Thymus (tissue), 11 donors: Measurements from ENCODE around the gene TSGA10IP. TPM values are rescaled to one million over a fixed set of nuclear protein-coding genes. Genes with fewer than 3 reads are reported as not detected.

Experiments used
- DNase-seq, 9 donors: peaks; one replicate each; pipeline ENCODE4 v3.0.0-alpha.2; 2013; ENCODE audit warnings: low spot score in 9 of 9, low read depth in 6 of 9, missing footprints in 1 of 9
- H3K27ac ChIP-seq, 2 donors: one replicate each; pipeline ENCODE4 v1.5.1; 2013; ENCODE audit warnings: control low read depth in 1 of 2, low read depth in 1 of 2, low read length in 1 of 2, mild to moderate bottlenecking in 1 of 2, moderate library complexity in 1 of 2
- H3K27me3 ChIP-seq, 2 donors: one replicate each; pipeline ENCODE4 v1.5.1; 2013; ENCODE audit warnings: low read length in 1 of 2; ENCODE audit not compliant: control insufficient read depth in 2 of 2, insufficient read depth in 1 of 2
- H3K36me3 ChIP-seq, 2 donors: one replicate each; pipeline ENCODE4 v1.5.1; 2013; ENCODE audit warnings: low read length in 1 of 2, mild to moderate bottlenecking in 1 of 2, moderate library complexity in 1 of 2; ENCODE audit not compliant: control insufficient read depth in 2 of 2, insufficient read depth in 2 of 2
- H3K4me1 ChIP-seq, 2 donors: one replicate each; pipeline ENCODE4 v1.5.1; 2013; ENCODE audit warnings: low read length in 2 of 2; ENCODE audit not compliant: control insufficient read depth in 2 of 2, insufficient read depth in 2 of 2
- H3K4me3 ChIP-seq, 2 donors: one replicate each; pipeline ENCODE4 v1.5.1; 2013; ENCODE audit warnings: low read length in 2 of 2, control low read depth in 1 of 2, mild to moderate bottlenecking in 1 of 2
- H3K9me3 ChIP-seq, 2 donors: one replicate each; pipeline ENCODE4 v1.5.1; 2013; ENCODE audit warnings: low read length in 1 of 2, mild to moderate bottlenecking in 1 of 2; ENCODE audit not compliant: control insufficient read depth in 2 of 2, insufficient read depth in 1 of 2
- WGBS: extraction: QIAGEN DNeasy Blood & Tissue Kit; methylation state at CpG from one replicate; pipeline ENCODE4 v1.1.7; 2013; 5-methylcytosine and 5-hydroxymethylcytosine counted together
- polyA plus RNA-seq: library from polyadenylated mRNA; stranded (reverse); fragments of 200-250 nt; gene quantifications from one replicate; pipeline ENCODE4 v1.2.3, GENCODE V29; 2013
- total RNA-seq: library from RNA; stranded (reverse); fragments of 120-200 nt; gene quantifications from one replicate; pipeline ENCODE4 v1.2.4, GENCODE V29; 2013
- donor health status: healthy.

Gene TSGA10IP
- total and polyA plus RNA-seq, 2 donors, result 0.05 to 0.09 TPM

GRCh38 chr11:65916391-65916790, 28.9 kb upstream of the TSGA10IP start:
- H3K4me3 ChIP-seq, result no peak overlapping the region
- H3K27ac ChIP-seq, result no peak overlapping the region
- peaks cover 6 to 18% of the 10 kb centered on the region in 2 donors for H3K36me3 ChIP-seq
- H3K27me3 ChIP-seq, result no peaks in the 10 kb centered on the region
- DNase-seq, result no peak
- 93% methylated on average over 7 of the region's 7 CpGs for WGBS
- H3K9me3 ChIP-seq, result no peaks in the 10 kb centered on the region
- H3K4me1 ChIP-seq, result peaks cover 28 to 44% of the 10 kb centered on the region in 2 donors

DNA sequence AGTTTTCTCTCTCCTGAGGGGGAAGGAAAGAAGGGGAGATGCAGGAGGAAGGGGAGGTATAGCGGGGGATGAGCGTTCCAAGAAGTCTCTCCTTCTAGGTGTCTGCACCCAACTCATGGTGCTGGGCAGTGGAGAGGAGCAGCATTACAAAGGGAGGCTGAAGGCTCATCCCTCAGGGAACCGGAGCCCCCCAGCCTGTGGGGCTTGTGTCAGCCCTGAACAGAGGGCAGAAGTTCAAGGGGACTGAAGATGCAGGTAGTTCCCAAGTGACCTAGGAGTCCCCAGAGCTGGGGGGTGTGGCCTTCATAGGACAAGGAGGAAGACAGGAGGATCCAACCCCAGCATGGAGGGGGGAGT, 28.2 kb upstream of the TSGA10IP start:
- no peak overlapping the region for H3K27ac ChIP-seq
- no peak overlapping the region for H3K4me3 ChIP-seq
- 97% methylated on average over 3 of the region's 3 CpGs for WGBS
- H3K9me3 ChIP-seq, result no peaks in the 10 kb centered on the region
- DNase-seq, result no peak
- peaks cover 28 to 40% of the 10 kb centered on the region in 2 donors for H3K4me1 ChIP-seq
- peaks cover 9 to 22% of the 10 kb centered on the region in 2 donors for H3K36me3 ChIP-seq
- no peaks in the 10 kb centered on the region for H3K27me3 ChIP-seq

DNA sequence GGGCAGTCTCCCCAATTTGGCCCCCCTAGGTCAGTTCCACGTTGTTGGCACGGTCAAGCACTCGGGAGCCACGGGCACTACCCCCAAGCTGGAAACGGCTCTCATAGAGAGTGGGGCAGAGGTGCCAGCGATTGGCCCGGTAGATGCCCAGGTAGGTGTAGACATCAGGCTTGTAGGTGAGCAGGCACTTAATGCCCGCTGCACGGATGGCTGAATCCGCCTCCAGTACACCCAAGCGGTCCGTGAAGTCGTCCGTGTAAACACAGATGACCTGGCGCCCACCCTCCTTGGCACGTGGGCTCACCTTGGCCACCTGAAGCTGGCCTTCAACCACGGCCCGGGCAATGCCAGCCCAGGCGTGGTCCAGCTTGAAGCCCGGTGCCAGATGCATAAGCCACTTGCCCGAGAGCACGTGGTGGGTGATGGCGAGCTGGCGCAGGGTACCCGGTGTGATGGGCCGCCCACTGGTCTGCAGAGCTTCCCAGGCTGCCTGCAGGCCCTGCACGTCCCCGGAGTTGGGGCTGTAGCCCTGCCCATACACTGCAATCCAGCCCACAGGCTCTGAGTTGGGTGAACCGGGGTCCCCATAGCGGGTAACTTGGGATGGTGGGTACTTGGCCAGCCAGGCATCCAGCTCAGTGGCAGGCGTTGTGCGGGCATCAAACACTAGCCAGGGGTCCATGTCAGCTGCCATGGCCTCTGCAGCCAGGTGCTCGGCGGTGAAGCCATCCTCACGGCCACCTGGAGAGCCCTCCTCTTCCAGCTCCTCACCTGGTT, 27.7 kb upstream of the TSGA10IP start:
- Histone ChIP-seq H3K36me3 (peaks cover 15 to 28% of the 10 kb centered on the region in 2 donors), H3K9me3 (no peaks in the 10 kb centered on the region), H3K4me1 (peaks cover 28 to 36% of the 10 kb centered on the region in 2 donors), H3K4me3 (peak overlapping the region; percentile 88 to 89), H3K27ac (no peak overlapping the region), H3K27me3 (no peaks in the 10 kb centered on the region)
- no peak for DNase-seq
- WGBS, result 95% methylated on average over 35 of the region's 35 CpGs

DNA sequence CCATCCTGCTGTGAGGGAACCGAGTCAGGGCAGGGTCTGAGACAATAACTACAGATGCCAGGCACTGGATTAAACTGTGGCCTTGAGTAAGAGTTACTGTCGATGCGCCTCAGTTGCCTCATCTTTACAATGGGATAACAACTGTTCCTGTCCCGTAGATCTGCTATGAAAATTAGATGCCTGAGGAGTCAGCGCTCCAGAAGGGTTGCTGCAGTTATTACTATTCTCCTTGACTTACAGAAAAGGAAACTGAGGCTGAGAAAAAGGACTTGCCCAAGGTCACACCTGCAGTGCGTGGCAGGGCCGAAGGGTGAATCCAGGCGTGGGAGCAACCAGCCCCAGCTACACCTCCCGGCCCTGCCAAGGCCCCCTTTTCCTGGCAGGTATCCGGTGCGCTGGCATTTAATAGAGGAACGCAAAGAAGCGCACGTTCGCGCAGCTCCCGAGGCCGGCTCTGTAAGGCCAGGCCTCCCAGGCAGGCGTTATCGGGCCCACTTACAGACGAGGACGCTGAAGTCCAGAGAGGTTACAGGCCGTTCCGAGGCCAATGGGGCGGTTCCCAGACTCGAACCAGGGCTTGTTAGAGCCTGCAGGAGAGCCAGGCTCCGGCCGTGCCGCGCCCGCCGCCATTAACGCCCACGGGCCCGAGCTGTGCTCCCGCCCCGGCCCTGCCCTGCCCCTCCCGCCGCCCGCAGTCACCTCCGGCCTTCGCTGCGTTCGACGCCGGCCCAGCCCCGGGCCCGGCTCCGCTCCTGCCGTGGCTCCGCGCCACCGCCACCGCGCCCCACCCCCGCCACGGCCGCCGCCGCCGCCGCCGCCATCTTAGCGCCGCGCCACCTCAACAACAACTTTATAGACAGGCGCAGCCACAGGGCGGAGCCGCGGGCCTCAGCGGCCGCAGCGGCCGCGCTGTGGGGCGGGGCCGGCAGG, 26.8 kb upstream of the TSGA10IP start, which contains the start of gene C11orf68:
Gene C11orf68, minus strand, starts transcription at position 852 of the 930 bp plus-strand sequence. Its CDS starts 31 bp downstream, at position 821.
- H3K27me3 ChIP-seq, result no peaks in the 10 kb centered on the region
- peaks cover 19 to 37% of the 10 kb centered on the region in 2 donors for H3K36me3 ChIP-seq
- WGBS, result 5% methylated on average over 77 of the region's 77 CpGs
- peak within 1 kb of the TSS; percentile 73 to 93 for H3K27ac ChIP-seq
- no peaks in the 10 kb centered on the region for H3K9me3 ChIP-seq
- peak within 1 kb of the TSS; percentile 88 to 89 for H3K4me3 ChIP-seq
- peak in 2 of 9 donors; percentile 36 to 65 for DNase-seq
- H3K4me1 ChIP-seq, result peaks cover 28 to 36% of the 10 kb centered on the region in 2 donors

DNA sequence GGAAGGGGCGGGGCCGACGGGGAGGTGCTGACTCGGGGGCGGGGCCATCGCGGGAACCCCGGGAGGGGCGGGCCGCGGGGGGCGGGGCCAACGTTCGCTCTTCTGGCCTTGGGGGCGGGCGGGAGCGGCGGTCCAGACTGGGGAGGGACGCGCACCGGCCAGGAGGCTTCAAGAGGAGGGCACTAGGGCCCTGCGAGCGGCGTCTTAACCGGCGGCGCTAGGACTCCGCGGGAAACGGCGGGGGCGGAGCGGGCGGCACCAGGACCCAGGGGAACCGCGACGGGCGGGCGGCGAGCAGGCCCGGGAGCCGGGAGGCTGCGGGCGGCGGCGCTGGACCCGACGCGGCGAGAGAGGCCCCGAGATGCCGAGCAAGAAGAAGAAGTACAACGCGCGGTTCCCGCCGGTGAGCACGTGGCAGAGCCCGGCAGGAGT, 26.1 kb upstream of the TSGA10IP start, which contains the start of gene DRAP1:
Gene DRAP1, plus strand, starts transcription at position 286 of the 432 bp plus-strand sequence. Its CDS starts 76 bp downstream, at position 362.
- Histone ChIP-seq H3K27ac (peak within 1 kb of the TSS; percentile 73 to 93), H3K4me3 (peak within 1 kb of the TSS; percentile 88 to 89), H3K4me1 (peaks cover 28 to 36% of the 10 kb centered on the region in 2 donors), H3K36me3 (peaks cover 19 to 38% of the 10 kb centered on the region in 2 donors), H3K9me3 (no peaks in the 10 kb centered on the region), H3K27me3 (no peaks in the 10 kb centered on the region)
- peak; percentile 77 to 98 (median 93) for DNase-seq
- under 1% methylated on average over 59 of the region's 59 CpGs for WGBS

- Histone ChIP-seq H3K27ac (peak overlapping the region; percentile 57 to 87), H3K4me3 (peak overlapping the region; percentile 55 to 89), H3K27me3 (no peaks in the 10 kb centered on the region), H3K4me1 (peaks cover 28 to 36% of the 10 kb centered on the region in 2 donors), H3K36me3 (peaks cover 20 to 40% of the 10 kb centered on the region in 2 donors), H3K9me3 (no peaks in the 10 kb centered on the region)
- under 1% methylated on average over 60 of the region's 60 CpGs for WGBS
- peak in 3 of 9 donors; percentile 44 to 74 (median 45) for DNase-seq
These were observed 25.5 kb upstream of the TSGA10IP start for GRCh38 chr11:65919573-65920371.

- Histone ChIP-seq H3K36me3 (peaks cover 22 to 40% of the 10 kb centered on the region in 2 donors), H3K27me3 (no peaks in the 10 kb centered on the region), H3K9me3 (no peaks in the 10 kb centered on the region), H3K27ac (peak overlapping the region in 1 of 2 donors; percentile 87), H3K4me3 (peak overlapping the region; percentile 55 to 89), H3K4me1 (peaks cover 27 to 36% of the 10 kb centered on the region in 2 donors)
- DNase-seq, result no peak
- WGBS, result 75% methylated on average over 15 of the region's 15 CpGs
These were observed 24.9 kb upstream of the TSGA10IP start for GRCh38 chr11:65920372-65920802.

DNA sequence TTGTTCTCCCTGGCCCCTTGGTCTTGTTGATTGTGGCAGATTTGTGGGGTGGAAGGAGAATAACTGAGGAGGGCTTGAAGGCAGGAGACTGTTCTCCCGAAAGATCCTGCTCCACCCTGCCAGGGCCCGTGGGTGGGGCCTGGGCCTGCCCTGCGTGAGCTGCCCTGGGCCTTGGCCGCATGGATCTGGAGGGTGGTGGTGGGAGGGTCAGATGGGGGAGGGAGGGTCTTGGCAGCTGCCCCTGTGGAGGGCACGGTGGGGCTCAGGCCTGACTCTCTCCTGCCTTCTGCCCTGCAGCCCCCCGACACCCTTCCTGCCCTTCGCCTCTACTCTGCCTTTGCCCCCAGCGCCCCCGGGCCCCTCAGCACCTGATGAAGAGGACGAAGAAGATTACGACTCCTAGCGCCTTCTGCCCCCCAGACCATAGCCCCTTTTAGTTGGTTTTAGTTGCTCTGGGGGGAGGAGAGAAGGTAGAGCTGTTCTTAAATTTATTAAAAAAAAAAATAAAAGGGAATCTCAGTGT, 24.2 kb upstream of the TSGA10IP start:
- Histone ChIP-seq H3K27ac (no peak overlapping the region), H3K9me3 (no peaks in the 10 kb centered on the region), H3K36me3 (peaks cover 22 to 40% of the 10 kb centered on the region in 2 donors), H3K27me3 (no peaks in the 10 kb centered on the region), H3K4me3 (no peak overlapping the region), H3K4me1 (peaks cover 25 to 36% of the 10 kb centered on the region in 2 donors)
- 96% methylated on average over 12 of the region's 12 CpGs for WGBS
- DNase-seq, result no peak
